HG03571 (cell line): ENCODE measurements around the gene NUB1.

Experiments used
- ATAC-seq: cut with Tn5 transposase; IDR thresholded peaks from one replicate; pipeline ENCODE4 v1.9.1; 2021; ENCODE audit not compliant: unreplicated experiment

NUB1 gene

GRCh38 chr7:151387161-151388006, 45.8 kb downstream of the NUB1 start:
- no peak for ATAC-seq

- ATAC-seq: no peak
Observed at GRCh38 chr7:151388007-151388297, 46.3 kb downstream of the NUB1 start.

- ATAC-seq: no peak
Observed at GRCh38 chr7:151388430-151388829, 46.8 kb downstream of the NUB1 start.

GRCh38 chr7:151389096-151389767, 47.6 kb downstream of the NUB1 start:
- no peak for ATAC-seq

GRCh38 chr7:151389768-151390597, 48.4 kb downstream of the NUB1 start:
- ATAC-seq: no peak

GRCh38 chr7:151390598-151391357, 49.2 kb downstream of the NUB1 start:
- ATAC-seq: no peak

- no peak for ATAC-seq
Observed at GRCh38 chr7:151391358-151391730, 49.7 kb downstream of the NUB1 start.

GRCh38 chr7:151392002-151392401, 50.4 kb downstream of the NUB1 start:
- no peak for ATAC-seq

GRCh38 chr7:151392426-151392825, 50.8 kb downstream of the NUB1 start:
- no peak for ATAC-seq

- no peak for ATAC-seq
Observed at GRCh38 chr7:151393031-151393977, 51.7 kb downstream of the NUB1 start.

GRCh38 chr7:151394076-151395035, 52.7 kb downstream of the NUB1 start:
- no peak for ATAC-seq

- ATAC-seq: no peak
Observed at GRCh38 chr7:151395036-151395367, 53.4 kb downstream of the NUB1 start.

GRCh38 chr7:151396328-151396970, 54.8 kb downstream of the NUB1 start:
- no peak for ATAC-seq

GRCh38 chr7:151397026-151397425, 55.4 kb downstream of the NUB1 start:
- ATAC-seq: no peak

- ATAC-seq: no peak
Observed at GRCh38 chr7:151398446-151399304, 57.1 kb downstream of the NUB1 start.

- no peak for ATAC-seq
Observed at GRCh38 chr7:151399305-151399601, 57.6 kb downstream of the NUB1 start.

- ATAC-seq: no peak
Observed at GRCh38 chr7:151399906-151400305, 58.3 kb downstream of the NUB1 start.
